ENCODE data around the gene COG5.
"Not testable (repeated sequence)": the region's sequence is repeated elsewhere in the genome, so short reads cannot be mapped to it uniquely, and the experiment has no call there.

Gene COG5

DNA sequence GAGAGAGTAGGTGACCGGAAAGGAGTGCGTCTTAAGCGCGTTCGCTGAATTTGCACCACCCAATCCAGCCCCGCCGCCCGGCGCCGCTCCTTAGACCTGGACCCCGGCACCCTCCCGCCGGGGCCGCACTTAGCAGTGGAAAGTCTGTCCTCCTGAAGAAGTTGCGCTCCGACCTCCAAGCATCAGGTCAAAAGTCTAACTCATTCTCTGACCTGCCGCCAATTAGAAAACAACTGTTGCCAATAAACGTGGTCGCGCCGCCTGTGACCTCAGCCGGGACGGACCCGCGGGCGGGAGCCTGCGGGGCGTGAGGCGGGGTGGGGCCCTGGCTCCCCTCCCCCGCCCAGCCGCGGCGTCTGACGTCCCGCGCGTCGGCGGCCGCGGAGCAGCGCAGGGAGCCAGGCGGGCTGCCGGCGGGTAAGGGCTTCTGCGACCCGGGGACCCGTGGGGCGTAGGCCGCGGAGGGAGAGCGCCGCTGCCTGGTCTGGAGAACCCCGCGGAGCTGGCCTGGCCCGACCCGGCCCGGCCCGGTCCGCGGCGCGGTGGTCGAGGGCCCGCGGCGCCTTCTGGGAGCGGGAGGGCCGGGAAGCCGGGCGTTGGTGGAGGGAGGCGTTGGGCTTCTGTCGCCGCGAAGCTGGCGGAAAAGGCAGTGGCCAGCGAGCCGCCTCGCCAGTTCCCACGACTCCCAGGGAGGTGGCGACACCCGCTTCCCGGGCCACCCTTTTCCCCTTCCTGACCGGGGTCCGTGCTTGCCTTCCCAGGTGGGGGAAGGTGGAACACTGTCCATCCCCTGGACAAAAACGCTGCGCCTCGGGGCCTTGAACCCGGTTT lies 16.4 kb upstream of the COG5 start, which contains the start of gene BCAP29:
TSS of gene BCAP29 (plus strand) at position 362 of the 831 bp plus-strand sequence. CDS start 527 bp downstream, outside the sequence.
- DNase-seq (ENCODE audit: low read depth, low spot score) = no peak

DNA sequence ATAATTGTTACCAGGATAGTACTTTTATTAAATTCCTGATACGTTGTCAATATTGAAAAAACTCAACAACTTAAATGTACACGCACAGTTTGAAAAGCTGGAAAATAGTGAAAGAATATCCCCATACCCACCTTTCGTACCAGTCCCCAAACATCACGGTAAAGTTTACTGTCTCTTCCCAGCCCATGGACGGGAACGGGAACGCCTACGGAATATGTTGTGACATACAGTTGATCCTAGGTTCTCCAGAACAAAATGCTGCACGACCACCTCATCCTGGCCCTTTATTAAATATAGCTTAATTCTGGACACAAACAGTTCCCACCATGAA lies 15.8 kb upstream of the COG5 start:
- no peak for DNase-seq (ENCODE audit: low read depth, low spot score)

DNA sequence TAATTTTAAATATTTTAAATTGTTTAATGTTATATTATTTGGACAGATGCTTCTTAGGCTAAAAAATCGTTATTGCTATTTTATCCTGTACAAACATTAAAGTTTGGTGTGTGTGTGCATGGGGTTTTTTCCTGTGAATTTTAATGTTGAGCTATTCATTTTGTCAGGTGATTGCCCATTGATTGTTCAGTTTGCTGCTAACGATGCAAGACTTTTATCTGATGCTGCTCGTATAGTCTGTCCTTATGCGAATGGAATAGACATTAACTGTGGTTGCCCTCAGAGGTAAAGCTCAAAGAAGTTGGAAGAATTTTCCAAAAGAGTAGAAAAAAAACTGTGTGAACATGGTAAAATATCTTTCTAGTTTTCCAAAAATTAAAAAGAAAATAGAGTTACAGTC lies 9.8 kb upstream of the COG5 start:
- DNase-seq (ENCODE audit: low read depth, low spot score) = no peak

DNA sequence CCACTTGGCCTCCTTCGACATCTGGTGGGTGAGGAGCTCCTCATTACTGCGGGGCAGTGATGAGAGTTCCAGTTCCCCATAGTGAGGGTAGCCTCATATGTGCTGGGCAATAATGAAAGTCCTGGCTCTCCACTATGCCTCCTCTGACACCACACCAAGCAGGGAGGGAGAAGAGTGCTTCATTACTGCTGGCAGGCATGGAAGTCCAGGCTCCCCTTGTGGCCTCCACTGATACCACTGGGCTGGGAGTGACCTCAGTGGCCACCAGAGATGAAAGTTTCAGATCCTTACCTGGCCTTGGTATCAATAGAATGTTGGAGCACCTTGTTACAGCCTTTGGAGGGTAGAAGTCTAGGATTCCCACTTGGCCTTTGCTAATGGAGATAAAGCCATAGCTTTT lies 6.6 kb upstream of the COG5 start:
- no peak for DNase-seq (ENCODE audit: low read depth, low spot score)

DNA sequence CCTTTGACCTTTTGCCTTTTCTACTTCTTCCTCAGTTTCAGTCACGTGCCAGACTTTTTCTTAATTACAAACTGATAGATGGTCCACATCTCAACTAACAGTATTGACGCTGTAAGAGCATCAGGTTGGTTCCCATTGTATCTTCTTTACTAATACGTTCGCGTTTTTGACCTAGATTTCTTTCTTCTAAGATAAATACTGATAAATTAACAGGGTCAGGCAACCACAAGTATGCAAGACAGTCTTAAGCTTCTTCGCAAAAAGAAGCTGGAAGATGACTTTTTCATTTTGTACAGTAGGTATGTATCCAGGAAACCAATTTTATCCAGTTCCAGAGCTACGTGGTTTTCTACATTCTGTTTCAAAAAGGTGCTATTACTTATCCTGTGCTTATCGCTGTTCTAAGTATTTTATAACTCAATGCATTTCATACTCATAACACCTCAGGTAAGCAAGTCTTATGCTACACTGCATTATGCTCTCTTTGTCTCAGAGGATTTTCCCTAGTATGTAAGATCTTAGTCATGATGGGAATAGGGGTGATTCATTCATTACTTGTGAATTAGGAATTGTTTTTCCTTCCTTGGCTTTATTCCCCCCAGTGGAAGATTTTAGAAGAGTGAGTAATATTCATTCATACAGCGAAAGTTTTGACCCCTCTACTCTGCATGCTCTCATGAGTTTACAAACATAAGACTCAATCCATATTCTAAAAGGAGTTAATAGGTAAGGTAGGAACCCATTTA lies 1.0 kb upstream of the COG5 start:
- no peak for DNase-seq (ENCODE audit: low read depth, low spot score)

DNA sequence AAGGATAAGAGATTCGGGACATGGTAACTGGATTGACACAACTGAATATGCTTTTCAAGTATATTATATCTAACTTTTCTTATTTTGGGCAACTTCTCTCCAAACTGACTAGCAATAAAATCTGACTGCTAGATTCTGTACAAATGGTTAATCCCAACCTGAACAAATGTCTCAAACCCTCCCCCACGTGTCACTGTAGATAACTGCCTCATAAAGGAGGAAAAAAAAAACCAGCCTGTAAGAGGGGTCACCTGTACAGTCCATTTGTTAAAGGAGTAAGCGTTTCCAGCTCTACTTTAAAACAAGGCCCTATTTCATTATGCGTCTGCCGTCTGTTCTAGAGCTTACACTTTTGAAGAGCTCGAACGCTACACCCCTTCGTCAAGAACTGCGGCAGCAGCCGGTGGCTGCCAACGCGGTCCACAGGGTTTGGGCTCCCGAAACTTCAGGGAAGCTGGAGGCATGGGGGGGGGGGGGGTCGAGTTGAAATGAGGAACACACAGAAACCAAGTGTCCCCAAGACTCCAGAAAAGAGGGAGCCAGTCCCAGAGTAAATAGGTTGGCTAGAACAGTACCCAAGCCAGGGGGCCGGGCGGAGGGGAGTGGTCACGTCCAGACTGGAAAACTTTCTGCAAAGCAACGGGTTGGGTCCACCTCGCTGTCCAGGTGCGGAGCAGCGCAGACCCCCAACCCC lies 492 bp downstream of the COG5 start:
- DNase-seq (ENCODE audit: low read depth, low spot score) = no peak

DNA sequence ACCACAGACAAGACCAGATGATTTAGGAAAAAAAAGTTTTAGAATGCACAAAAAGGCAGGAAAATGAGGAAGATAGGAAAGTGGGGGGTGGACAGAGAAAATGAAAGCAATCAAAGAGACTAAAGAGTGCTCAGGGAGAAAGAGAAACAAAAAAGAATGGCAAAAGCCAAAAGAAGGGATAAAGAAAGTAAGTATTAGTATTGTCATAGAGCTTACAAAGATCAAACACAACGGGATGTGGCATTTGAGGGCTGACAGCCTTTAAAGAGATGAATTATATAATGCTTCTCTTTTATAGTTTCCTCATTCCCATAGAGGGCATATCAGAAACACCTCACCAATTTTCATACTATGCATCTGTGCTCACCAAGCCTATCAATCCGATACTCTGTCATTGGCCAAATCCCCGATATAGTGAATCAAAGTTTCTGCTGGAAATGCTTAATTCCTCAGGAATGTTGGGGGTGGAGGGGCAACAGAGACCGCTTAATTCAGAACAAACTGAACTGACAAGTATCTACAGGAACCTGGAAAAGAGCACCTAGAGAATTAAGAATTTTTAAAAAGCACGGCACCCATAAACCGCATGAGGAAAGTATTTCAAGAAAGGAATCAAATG lies 2.7 kb downstream of the COG5 start:
- DNase-seq (ENCODE audit: low read depth, low spot score) = no peak

DNA sequence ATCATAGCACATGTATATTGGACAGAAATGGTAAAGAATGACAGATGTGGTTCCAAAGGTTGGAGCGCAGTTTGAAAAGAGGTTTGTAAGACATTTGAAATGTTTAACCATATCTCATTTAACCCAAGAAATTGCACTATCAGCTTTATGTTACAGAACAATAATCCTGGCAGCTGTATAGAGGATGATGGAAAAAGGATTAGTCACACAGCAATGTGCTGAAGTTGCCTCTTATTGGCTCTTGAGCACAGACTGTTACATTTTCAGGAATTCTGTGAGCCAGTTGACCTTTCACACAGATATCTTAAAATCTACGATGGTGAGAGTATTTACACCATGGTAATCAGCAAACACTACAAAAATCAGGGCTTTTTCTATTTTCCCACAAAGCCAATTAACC lies 3.9 kb downstream of the COG5 start:
- no peak for DNase-seq (ENCODE audit: low read depth, low spot score)

DNA sequence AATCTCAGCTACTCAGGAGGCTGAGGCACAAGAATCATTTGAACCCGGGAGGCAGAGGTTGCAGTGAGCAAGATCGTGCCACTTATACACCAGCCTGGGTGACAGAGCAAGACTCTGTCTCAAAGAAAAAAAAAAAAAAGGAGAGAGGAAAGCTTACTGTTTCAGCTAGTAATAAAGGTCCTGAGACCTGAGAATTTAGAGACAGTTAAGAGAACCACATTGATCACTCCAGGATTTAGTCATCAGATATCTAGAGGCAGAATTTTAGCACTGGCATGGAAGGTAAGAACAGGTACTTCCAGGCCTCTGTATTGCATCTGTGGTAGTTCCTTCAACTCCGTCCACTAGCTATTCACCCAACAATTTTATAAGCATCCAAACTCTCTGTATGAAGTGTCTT lies 7.8 kb downstream of the COG5 start:
- no peak for DNase-seq (ENCODE audit: low read depth, low spot score)

DNA sequence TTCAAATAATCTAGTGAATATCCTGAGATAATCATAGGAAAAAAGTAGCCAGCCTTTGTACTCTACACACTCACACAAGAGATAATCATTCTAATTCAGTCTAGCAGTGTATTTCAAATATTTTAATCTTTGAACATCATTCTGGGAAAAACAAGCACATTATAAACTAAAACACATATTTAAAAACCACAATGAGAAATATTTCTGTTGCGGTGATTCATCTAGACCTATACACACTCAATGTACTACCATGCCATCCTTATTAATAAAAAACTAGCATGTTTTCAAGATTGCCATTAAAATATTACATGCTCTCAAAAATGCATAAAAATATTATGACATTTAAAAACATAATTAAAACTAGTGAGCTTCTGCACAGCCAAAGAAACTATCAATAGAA lies 11.8 kb downstream of the COG5 start:
- DNase-seq (ENCODE audit: low read depth, low spot score) = no peak

DNA sequence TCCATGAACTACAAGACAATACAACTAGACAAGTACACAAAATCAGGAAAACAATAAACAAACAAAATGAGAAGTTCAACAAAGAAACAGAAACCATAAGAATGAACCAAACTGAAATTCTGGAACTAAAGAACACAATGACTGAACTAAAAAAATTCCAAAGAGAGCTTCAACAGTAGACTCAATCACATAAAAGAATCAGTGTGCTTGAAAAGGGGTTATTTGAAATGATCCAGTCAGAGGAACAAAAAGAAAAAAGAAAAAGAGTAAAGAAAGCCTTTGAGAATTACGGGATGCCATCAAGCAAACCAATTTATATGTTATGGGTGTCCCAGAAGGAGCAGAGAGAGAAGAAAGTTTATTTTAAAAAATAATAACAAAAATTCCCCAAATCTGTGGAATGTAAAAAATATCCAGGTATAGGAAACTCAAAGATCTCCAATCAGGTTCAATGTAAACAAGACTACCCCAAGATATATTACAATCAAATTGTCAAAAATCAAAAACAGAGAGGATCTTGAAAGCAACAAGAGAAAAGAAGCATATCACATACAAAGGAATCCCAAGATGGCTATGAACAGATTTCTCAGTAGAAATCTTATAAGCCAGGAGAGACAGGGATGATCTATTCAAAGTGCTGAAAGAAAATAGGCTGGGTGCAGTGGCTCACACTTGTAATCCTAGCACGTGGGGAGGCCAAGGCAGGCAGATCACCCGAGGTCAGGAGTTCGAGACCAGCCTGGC lies 18.7 kb downstream of the COG5 start:
- DNase-seq (ENCODE audit: low read depth, low spot score) = no peak

DNA sequence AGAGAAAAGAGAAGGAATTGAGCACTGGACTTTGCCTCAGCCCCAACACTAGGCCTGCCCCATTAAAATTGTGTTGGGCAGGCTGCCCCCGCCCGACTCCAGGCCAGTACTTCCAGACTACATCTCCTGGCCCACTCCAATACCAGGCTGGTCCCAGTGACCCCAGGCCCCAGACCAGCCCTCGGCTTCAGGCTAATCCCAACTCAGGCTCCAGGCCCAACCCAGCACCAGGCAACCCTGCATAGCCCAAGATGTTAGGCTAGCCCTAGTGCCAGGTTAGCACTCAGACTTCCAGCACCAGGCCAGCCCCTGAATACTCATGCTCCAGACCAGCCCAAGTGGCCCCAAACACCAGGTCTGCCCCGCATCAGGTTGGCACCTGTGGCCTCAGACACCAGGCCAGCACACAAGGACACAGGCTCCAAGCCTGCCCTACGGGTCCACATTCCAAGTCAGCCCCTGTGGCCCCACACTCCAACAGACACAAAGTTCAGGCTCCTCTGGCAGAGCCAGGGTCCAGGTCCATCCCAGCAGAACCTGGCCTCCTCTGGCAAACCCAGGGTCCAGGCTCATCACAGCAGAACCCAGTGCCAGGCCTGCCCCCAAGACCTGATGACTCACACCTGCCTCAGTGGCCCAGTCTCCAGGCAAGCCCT lies 20.3 kb downstream of the COG5 start:
- DNase-seq (ENCODE audit: low read depth, low spot score) = no peak

DNA sequence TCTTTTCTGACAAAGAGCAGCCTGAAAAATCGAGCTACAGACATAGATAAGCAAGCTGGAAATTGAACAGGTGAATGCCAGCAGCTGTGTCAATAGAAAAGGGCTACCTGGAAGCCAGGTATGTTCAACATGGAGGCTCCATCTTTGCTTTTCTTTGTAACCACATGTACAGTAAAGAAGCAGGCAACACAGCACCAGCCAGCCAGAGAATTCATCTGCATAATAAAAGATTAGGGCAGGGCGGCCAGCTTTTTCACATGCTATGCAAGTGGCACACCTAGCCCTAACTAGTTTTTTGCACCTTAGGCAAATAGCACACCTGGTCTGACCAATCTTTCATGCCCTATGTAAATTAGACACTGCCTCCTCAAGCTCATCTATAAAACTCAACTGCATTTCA lies 25.7 kb downstream of the COG5 start:
- DNase-seq (ENCODE audit: low read depth, low spot score) = no peak

DNA sequence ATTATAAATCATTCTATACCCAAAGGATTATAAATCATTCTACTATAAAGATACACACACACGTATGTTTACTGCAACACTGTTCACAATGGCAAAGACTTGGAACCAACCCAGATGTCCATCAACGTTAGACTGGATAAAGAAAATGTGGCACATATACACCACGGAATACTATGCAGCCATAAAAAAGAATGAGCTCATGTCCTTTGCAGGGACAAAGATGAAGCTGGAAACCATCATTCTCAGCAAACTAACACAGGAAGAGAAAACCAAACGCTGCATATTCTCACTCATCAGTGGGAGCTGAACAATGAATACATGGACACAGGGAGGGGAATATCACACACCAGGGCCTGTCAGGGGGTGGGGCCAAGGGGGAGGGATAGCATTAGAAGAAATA lies 26.5 kb downstream of the COG5 start:
- DNase-seq (ENCODE audit: low read depth, low spot score) = not testable (repeated sequence)

DNA sequence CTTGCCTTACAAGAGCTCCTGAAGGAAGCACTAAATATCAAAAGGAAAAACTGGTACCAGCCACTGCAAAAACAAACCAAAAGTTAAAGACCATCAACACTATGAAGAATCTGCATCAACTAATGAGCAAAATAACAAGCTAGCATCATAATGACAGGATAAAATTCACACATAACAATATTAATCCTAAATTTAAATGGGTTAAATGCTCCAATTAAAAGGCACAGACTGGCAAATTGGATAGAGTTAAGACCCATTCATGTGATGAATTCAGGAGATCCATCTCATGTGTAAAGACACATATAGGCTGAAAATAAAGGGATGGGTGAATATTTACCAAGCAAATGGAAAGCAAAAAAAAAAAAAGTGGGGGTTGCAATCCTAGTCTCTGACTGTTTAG lies 29.6 kb downstream of the COG5 start:
- no peak for DNase-seq (ENCODE audit: low read depth, low spot score)

DNA sequence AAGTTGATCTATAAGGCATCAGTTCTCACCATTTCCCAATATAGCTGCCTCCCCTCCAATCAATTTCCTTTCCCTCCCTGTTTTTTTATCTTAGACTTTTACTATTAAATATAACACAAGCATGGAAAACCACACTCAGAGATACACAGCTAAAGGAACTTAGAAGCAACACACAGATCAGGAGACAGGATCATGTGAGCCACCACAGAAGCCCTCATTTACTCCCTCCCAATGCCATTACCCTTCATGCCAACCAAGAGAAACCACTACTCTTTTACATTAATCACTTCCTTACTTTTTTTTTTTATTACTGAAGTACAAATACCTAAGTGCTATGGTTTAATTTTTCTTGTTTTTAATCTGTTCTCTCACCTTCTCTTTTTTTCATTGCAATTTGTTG lies 33.0 kb downstream of the COG5 start:
- DNase-seq (ENCODE audit: low read depth, low spot score) = no peak

DNA sequence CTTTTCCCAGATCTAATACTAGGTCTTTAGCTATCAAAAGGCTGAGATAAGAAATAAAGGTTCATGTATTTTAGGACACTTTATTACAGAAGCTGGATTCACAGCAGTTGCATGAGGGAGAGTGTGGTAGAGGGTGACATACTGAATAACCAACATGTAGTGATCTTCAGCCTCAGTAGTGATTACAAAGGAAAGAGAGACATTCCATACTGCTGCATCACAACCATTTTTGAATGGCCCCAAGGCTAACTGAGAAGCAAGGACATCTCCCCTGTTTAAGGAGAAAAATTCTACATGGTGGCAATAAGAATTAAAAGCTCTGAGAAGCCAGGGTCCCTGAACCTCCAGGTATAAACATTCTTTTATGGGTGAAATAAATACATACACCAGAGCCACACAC lies 35.3 kb downstream of the COG5 start:
- no peak for DNase-seq (ENCODE audit: low read depth, low spot score)

DNA sequence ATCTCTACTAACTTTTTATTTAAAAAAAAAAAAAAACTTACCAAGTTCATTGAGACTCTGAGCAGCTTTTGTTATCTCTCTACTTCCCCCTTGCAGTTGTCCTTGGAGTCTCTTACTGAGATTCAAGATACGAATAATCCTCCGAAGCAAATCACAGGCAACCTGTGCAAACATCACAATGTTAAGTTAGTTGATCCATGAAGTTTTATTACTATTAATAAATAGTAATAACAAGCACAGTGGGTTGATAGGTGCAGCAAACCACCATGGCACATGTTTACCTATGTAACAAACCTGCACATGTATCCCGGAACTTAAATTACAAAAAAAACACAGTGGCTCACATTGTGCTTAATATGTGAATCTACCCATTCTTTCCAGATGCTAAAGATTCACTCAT lies 36.5 kb downstream of the COG5 start:
- no peak for DNase-seq (ENCODE audit: low read depth, low spot score)

DNA sequence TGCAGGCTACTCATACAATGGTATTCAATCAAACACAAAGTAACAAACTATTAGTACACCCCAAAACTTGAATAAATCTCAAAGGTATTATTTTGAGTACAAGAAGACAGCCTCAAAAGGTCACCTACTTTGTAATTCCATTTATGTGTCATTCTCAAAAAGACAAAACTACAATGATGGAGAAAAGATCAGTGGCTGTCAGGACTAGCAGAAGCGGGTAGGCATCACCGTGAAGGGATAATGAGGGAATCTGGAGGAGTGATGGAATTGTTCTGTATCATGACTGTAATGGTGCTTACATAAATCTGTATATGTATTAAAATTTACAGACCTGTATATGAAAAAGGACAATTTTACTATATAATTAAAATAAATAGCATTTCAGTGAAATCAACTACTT lies 37.0 kb downstream of the COG5 start:
- no peak for DNase-seq (ENCODE audit: low read depth, low spot score)

DNA sequence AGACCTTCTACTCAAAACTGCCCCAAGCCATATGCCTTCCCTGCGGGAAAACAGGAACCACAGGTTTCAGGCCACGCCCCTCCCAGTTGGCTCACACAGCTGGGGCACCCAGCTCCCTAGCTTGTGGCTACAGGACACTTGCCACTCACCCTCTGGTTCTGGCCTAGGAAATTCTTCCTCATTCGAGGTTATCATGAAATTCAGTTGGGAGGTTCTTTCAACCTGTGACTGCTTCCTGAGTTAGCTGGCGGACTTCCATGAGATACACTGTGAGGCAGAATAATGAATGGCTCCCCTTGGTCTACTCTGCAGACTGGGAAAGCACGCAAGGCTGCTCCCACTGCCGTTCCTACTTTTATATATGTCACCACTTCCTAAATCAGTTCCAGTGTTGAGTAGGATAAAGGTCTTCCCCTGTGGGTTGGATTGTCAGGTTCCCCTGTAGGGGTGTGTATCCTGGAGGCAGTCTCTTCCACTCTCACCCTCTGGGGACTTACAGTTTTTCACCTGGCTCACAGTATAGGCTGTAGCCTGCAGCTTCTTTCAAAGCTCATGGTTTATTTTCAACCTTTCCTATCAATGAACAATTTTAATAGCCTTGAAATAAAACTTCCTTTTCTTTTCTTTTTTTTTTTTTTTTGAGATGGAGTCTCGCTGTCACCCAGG lies 56.9 kb downstream of the COG5 start:
- no peak for DNase-seq (ENCODE audit: low read depth, low spot score)
